H1 (cell line): Measurements from ENCODE around the gene GPR15. TPM values are rescaled to one million over a fixed set of nuclear protein-coding genes. Genes with fewer than 3 reads are reported as not detected.

ENCODE experiments used
- CTCF ChIA-PET: fragments of 300-600 bp; sonication (Branson Sonifier 250); formaldehyde crosslinking; loops from one replicate; lab custom pipeline; 2021; ENCODE audit not compliant: partially characterized antibody; lab: Charles Lee
- POLR2A ChIA-PET: fragments of 300-600 bp; sonication (Branson Sonifier 250); formaldehyde crosslinking; loops from one replicate; lab custom pipeline; 2021; ENCODE audit warnings: inconsistent platforms; ENCODE audit not compliant: partially characterized antibody; lab: Charles Lee
- DNase-seq, 2 experiments: peaks; one replicate each; pipeline versions ENCODE4 v3.0.0 to v3.0.0-alpha.2; 2010 to 2022; ENCODE audit warnings: low spot score in 2 of 2, low read depth in 1 of 2, mixed read lengths in 1 of 2
- FAIRE-seq: peaks from 2 replicates; lab custom pipeline; 2011; peaks lifted over from hg19 to GRCh38; lab: Jason Lieb, UNC
- H2AFZ ChIP-seq: 2 replicates; pipeline ENCODE4 v1.8.1; 2012; ENCODE audit warnings: low read length, inconsistent platforms
- H2AK5ac ChIP-seq: 2 replicates; pipeline ENCODE4 v1.6.1; 2013; ENCODE audit warnings: low read depth, low read length
- H2BK120ac ChIP-seq: replicated peaks from 2 replicates; pipeline ENCODE3; 2013; ENCODE audit warnings: low read depth, low read length, inconsistent platforms
- H2BK12ac ChIP-seq: 2 replicates; pipeline ENCODE4 v1.6.1; 2013; ENCODE audit warnings: low read depth, low read length
- H2BK15ac ChIP-seq: 2 replicates; pipeline ENCODE4 v1.6.1; 2013; ENCODE audit warnings: low read length
- H2BK20ac ChIP-seq: 2 replicates; pipeline ENCODE4 v1.6.1; 2013; ENCODE audit warnings: low read length
- H2BK5ac ChIP-seq: 2 replicates; pipeline ENCODE4 v1.6.1; 2013; ENCODE audit warnings: low read depth, low read length
- H3K14ac ChIP-seq: 2 replicates; pipeline ENCODE4 v1.6.1; 2013; ENCODE audit warnings: inconsistent platforms; ENCODE audit not compliant: insufficient read length
- H3K18ac ChIP-seq: 2 replicates; pipeline ENCODE4 v1.6.1; 2013; ENCODE audit warnings: low read length; ENCODE audit errors: extremely low read depth
- H3K23ac ChIP-seq: 2 replicates; pipeline ENCODE4 v1.6.1; 2013; ENCODE audit warnings: inconsistent platforms; ENCODE audit not compliant: insufficient read length
- H3K23me2 ChIP-seq: 2 replicates; pipeline ENCODE4 v1.6.1; 2013; ENCODE audit warnings: low read depth, low read length
- H3K27ac ChIP-seq: 2 replicates; pipeline ENCODE4 v1.6.1; 2011; ENCODE audit warnings: low read depth, low read length, inconsistent platforms
- H3K27me3 ChIP-seq, 4 experiments: replicated peaks in 1 of 4; 1 replicate in 1 of 4; 2 replicates in 3 of 4; pipeline versions ENCODE4 v1.6.1 to v1.8.1; 2011 to 2013; ENCODE audit warnings: low read length in 3 of 4, mild to moderate bottlenecking in 3 of 4, inconsistent platforms in 2 of 4, mixed read lengths in 2 of 4, moderate library complexity in 1 of 4; ENCODE audit not compliant: control insufficient read depth in 3 of 4, insufficient read depth in 3 of 4; ENCODE audit errors: extremely low read depth in 1 of 4
- H3K36me3 ChIP-seq, 4 experiments: 2 replicates each; pipeline versions ENCODE4 v1.6.1 to v1.8.1; 2011 to 2013; ENCODE audit warnings: mild to moderate bottlenecking in 4 of 4, low read length in 3 of 4, moderate library complexity in 2 of 4, control low read depth in 1 of 4, inconsistent platforms in 1 of 4; ENCODE audit not compliant: insufficient read depth in 4 of 4, control insufficient read depth in 2 of 4
- H3K4ac ChIP-seq: replicated peaks from 2 replicates; pipeline ENCODE3; 2013; ENCODE audit warnings: low read length, low read depth, mixed read lengths, inconsistent platforms; ENCODE audit not compliant: insufficient read length
- H3K4me1 ChIP-seq, 4 experiments: replicated peaks in 1 of 4; 1 replicate in 1 of 4; 2 replicates in 3 of 4; pipeline versions ENCODE4 v1.6.1 to v1.8.1; 2011 to 2013; ENCODE audit warnings: low read length in 3 of 4, inconsistent platforms in 2 of 4, mixed read lengths in 1 of 4; ENCODE audit not compliant: insufficient read depth in 4 of 4, control insufficient read depth in 3 of 4
- H3K4me2 ChIP-seq, 2 experiments: 2 replicates each; pipeline versions ENCODE4 v1.6.1 to v1.8.1; 2011 to 2013; ENCODE audit warnings: low read depth in 2 of 2, low read length in 2 of 2, control low read depth in 1 of 2, inconsistent platforms in 1 of 2, mild to moderate bottlenecking in 1 of 2; ENCODE audit not compliant: insufficient read depth in 1 of 2
- H3K4me3 ChIP-seq, 4 experiments: fragments of 200-600, 300-600 bp in 1 of 4; sonication (generic), shearing (Covaris generic), sonication (Bioruptor Twin) in 1 of 4; 2 replicates each; pipeline versions ENCODE4 v1.5.1 to v1.8.1; 2011 to 2016; ENCODE audit warnings: low read length in 4 of 4, low read depth in 3 of 4, control low read depth in 2 of 4, inconsistent platforms in 2 of 4, mild to moderate bottlenecking in 2 of 4, mixed read lengths in 1 of 4, moderate library complexity in 1 of 4; ENCODE audit not compliant: insufficient read depth in 2 of 4; ENCODE audit errors: extremely low read depth in 1 of 4
- H3K56ac ChIP-seq: replicated peaks from 2 replicates; pipeline ENCODE3; 2013; ENCODE audit warnings: low read depth, mild to moderate bottlenecking, mixed read lengths, low read length, inconsistent platforms; ENCODE audit not compliant: insufficient read length
- H3K79me1 ChIP-seq: 2 replicates; pipeline ENCODE4 v1.6.1; 2013; ENCODE audit warnings: low read depth, low read length, control low read depth
- H3K79me2 ChIP-seq, 2 experiments: 2 replicates each; pipeline versions ENCODE4 v1.6.1 to v1.8.1; 2012 to 2013; ENCODE audit warnings: low read length in 2 of 2, mild to moderate bottlenecking in 2 of 2, inconsistent platforms in 1 of 2; ENCODE audit not compliant: insufficient read depth in 2 of 2, control insufficient read depth in 1 of 2
- H3K9ac ChIP-seq, 4 experiments: replicated peaks in 1 of 4; 1 replicate in 1 of 4; 2 replicates in 3 of 4; pipeline versions ENCODE4 v1.6.1 to v1.8.1; 2011 to 2013; ENCODE audit warnings: low read depth in 3 of 4, low read length in 3 of 4, control low read depth in 2 of 4, mild to moderate bottlenecking in 2 of 4, moderate library complexity in 2 of 4, inconsistent platforms in 1 of 4; ENCODE audit errors: extremely low read depth in 1 of 4
- H3K9me3 ChIP-seq, 2 experiments: 2 replicates each; pipeline versions ENCODE4 v1.6.1 to v1.8.1; 2012 to 2013; ENCODE audit warnings: mild to moderate bottlenecking in 2 of 2, moderate library complexity in 2 of 2, control low read depth in 1 of 2, inconsistent platforms in 1 of 2, low read depth in 1 of 2, low read length in 1 of 2, mixed read lengths in 1 of 2; ENCODE audit not compliant: insufficient read depth in 2 of 2
- H4K20me1 ChIP-seq, 2 experiments: replicated peaks in 1 of 2; 2 replicates each; pipeline versions ENCODE3 to v1.8.1; 2011 to 2013; ENCODE audit warnings: inconsistent platforms in 2 of 2, low read length in 2 of 2, mild to moderate bottlenecking in 1 of 2; ENCODE audit not compliant: insufficient read depth in 2 of 2, control insufficient read depth in 1 of 2
- H4K5ac ChIP-seq: 2 replicates; pipeline ENCODE4 v1.6.1; 2013; ENCODE audit warnings: low read length, low read depth, mixed read lengths, inconsistent platforms; ENCODE audit not compliant: insufficient read length
- H4K8ac ChIP-seq: 2 replicates; pipeline ENCODE4 v1.8.0; 2013; ENCODE audit warnings: mild to moderate bottlenecking, moderate library complexity, low read length, inconsistent platforms; ENCODE audit not compliant: insufficient read depth; ENCODE audit errors: extremely low read depth
- H4K91ac ChIP-seq: replicated peaks from 2 replicates; pipeline ENCODE3; 2013; ENCODE audit warnings: low read length, mixed read lengths, inconsistent platforms; ENCODE audit not compliant: insufficient read length
- ASH2L ChIP-seq: fragments of 200-600, 300-600 bp; sonication (generic); IDR thresholded peaks from one replicate; pipeline ENCODE4 v1.7.1; 2017; ENCODE audit warnings: low read length
- ATF2 ChIP-seq: IDR thresholded peaks from 2 replicates; pipeline ENCODE4 v1.6.1; 2012; ENCODE audit warnings: low read length, inconsistent platforms
- CTCF ChIP-seq, 3 experiments: IDR thresholded peaks; 1 replicate in 2 of 3; 2 replicates in 1 of 3; pipeline versions ENCODE4 v1.5.1 to v1.6.1; 2011; ENCODE audit warnings: low read length in 3 of 3, mild to moderate bottlenecking in 3 of 3, inconsistent platforms in 2 of 3, low read depth in 1 of 3, moderate library complexity in 1 of 3; ENCODE audit not compliant: insufficient read depth in 1 of 3; ENCODE audit errors: control extremely low read depth in 1 of 3
- HDAC6 ChIP-seq: IDR thresholded peaks from one replicate; pipeline ENCODE4 v1.7.1; 2012; ENCODE audit warnings: low read depth, mild to moderate bottlenecking, inconsistent platforms, low read length, moderate library complexity
- NANOG ChIP-seq: IDR thresholded peaks from 2 replicates; pipeline ENCODE4 v1.6.1; 2011; ENCODE audit warnings: low read length, low read depth, mild to moderate bottlenecking, inconsistent platforms; ENCODE audit not compliant: insufficient read depth, poor library complexity, severe bottlenecking
- NRF1 ChIP-seq: IDR thresholded peaks from 2 replicates; pipeline ENCODE4 v1.6.1; 2011; ENCODE audit warnings: mild to moderate bottlenecking, low read depth, low read length, improper control_type of control experiment
- SIN3A ChIP-seq, 2 experiments: IDR thresholded peaks in 1 of 2; conservative IDR thresholded peaks in 1 of 2; 2 replicates each; pipeline ENCODE4 v1.6.1; 2011 to 2012; ENCODE audit warnings: low read length in 2 of 2, improper control_type of control experiment in 1 of 2, low read depth in 1 of 2, mild to moderate bottlenecking in 1 of 2
- SUZ12 ChIP-seq: fragments of 200-600 bp; sonication (generic); IDR thresholded peaks from 2 replicates; pipeline ENCODE4 v1.6.1; 2012; ENCODE audit warnings: mild to moderate bottlenecking, inconsistent platforms, low read length, moderate library complexity, mixed read lengths
- TEAD4 ChIP-seq: IDR thresholded peaks from 2 replicates; pipeline ENCODE4 v1.6.1; 2012; ENCODE audit warnings: low read depth, low read length, inconsistent platforms, mixed read lengths
- WGBS, 2 experiments: shearing (Covaris generic) in 1 of 2; methylation state at CpG; one replicate each; pipeline versions ENCODE4 v1.1.6 to v1.1.7; 2013 to 2015; ENCODE audit warnings: low lambda C conversion rate in 2 of 2, mixed read lengths in 2 of 2, inconsistent platforms in 1 of 2, low coverage in 1 of 2, missing lambda C conversion rate in 1 of 2; ENCODE audit not compliant: insufficient replicate concordance in 2 of 2, insufficient coverage in 1 of 2, insufficient read length in 1 of 2; ENCODE audit errors: extremely low coverage in 1 of 2, missing lambda C conversion rate in 1 of 2; 5-methylcytosine and 5-hydroxymethylcytosine counted together
- polyA plus RNA-seq, 7 experiments: library from polyadenylated mRNA; depleted of rRNA in 3 of 7; stranded (reverse) in 5 of 7; unstranded in 2 of 7; fragments of >200 nt in 5 of 7; fragments of 200-250 nt in 2 of 7; gene quantifications; 1 replicate in 5 of 7; 2 replicates in 1 of 7; 4 replicates in 1 of 7; pipeline versions ENCODE4 v1.2.1 to v1.2.3, GENCODE V29; 2011 to 2013; ENCODE audit warnings: missing spikeins in 2 of 7, mixed read lengths in 2 of 7
- total RNA-seq: library from RNA; stranded (reverse); fragmentation: NEBNext Ultra II Directional; extraction: Animal tissue kit (Norgen Biotek cat#: 25700); gene quantifications from 2 replicates; pipeline ENCODE4 v1.2.1, GENCODE V29; 2021

The GPR15 gene
- total and polyA plus RNA-seq, 2 of the 8 experiments (the other 6 are each of a cell fraction or from before 2014, with no cell fraction given) = not detected

GRCh38 chr3:98525494-98525893, 6.3 kb upstream of the GPR15 start:
- H3K9me3 ChIP-seq = no peaks in the 10 kb centered on the region
- no peak overlapping the region for H3K4me2 ChIP-seq
- no peaks in the 10 kb centered on the region for H3K27me3 ChIP-seq
- WGBS, 2 experiments = 97% methylated on average over 6 of the region's 6 CpGs; no CpG with 5 or more reads in 1 of the 2 experiments
- no peak overlapping the region for H2BK15ac ChIP-seq
- no peak overlapping the region for H2BK12ac ChIP-seq
- POLR2A ChIA-PET = no interaction called here
- no peak overlapping the region for H3K4ac ChIP-seq
- no peaks in the 10 kb centered on the region for H3K79me1 ChIP-seq
- H3K4me3 ChIP-seq = no peak overlapping the region
- H3K56ac ChIP-seq = no peak overlapping the region
- no peak overlapping the region for H4K8ac ChIP-seq
- peaks cover 0 to 3% (median 0%) of the 10 kb centered on the region in 4 experiments; a peak in 1 of 7 replicates for H3K4me1 ChIP-seq
- H3K79me2 ChIP-seq = peaks cover 8 to 18% of the 10 kb centered on the region in 2 experiments; a peak in 3 of 4 replicates
- H3K36me3 ChIP-seq = peaks cover 0 to 6% (median 0%) of the 10 kb centered on the region in 4 experiments; a peak in 2 of 8 replicates
- peak overlapping the region; percentile 82 for H2AFZ ChIP-seq
- no peak overlapping the region for H4K91ac ChIP-seq
- H3K9ac ChIP-seq = no peak overlapping the region
- no peak overlapping the region for H2BK120ac ChIP-seq
- H3K18ac ChIP-seq = no peak overlapping the region
- no peak overlapping the region for H2BK5ac ChIP-seq
- CTCF ChIA-PET = interaction anchor here (0.6 to 1.1 kb wide), 2 partner anchors 87 to 184 kb away, joined by 3 read pairs; no protein-coding TSS in a partner anchor
- FAIRE-seq = no peak
- no peaks in the 10 kb centered on the region for H4K20me1 ChIP-seq
- H3K23me2 ChIP-seq = peaks cover 5% of the 10 kb centered on the region; the same call in 1 of the 2 replicates
- H3K14ac ChIP-seq = no peak overlapping the region
- H2AK5ac ChIP-seq = no peak overlapping the region
- no peak overlapping the region for H3K27ac ChIP-seq
- DNase-seq = no peak
- no peak overlapping the region for H4K5ac ChIP-seq
- no peak overlapping the region for H3K23ac ChIP-seq
- no peak overlapping the region for H2BK20ac ChIP-seq
- TF ChIP-seq ATF2 (no peak), SUZ12 (no peak), ASH2L (no peak), TEAD4 (no peak), NANOG (no peak), HDAC6 (no peak), NRF1 (no peak), CTCF (IDR thresholded peaks at IDR 0.05; ENCODE audit: control extremely low read depth in 1 of 3, insufficient read depth in 1 of 3, low read depth in 1 of 3, low read length in 3 of 3) (no peak), SIN3A (conservative IDR thresholded peaks at IDR 0.05 in 1 of 2, IDR thresholded peaks at IDR 0.05 in 1 of 2; ENCODE audit: low read depth in 1 of 2, low read length in 2 of 2) (no peak)
